Upper lobe of left lung (tissue), 6 donors: ENCODE data around the gene MYO1E. TPM values are rescaled to one million over a fixed set of nuclear protein-coding genes. Genes with fewer than 3 reads are reported as not detected.
A peak's percentile ranks its signal among the peaks of the same experiment; 100 is the strongest.

ENCODE experiments used
- ATAC-seq, 2 donors: fragments of 200-7000 bp; cut with Tn5 transposase; one replicate each; pipeline ENCODE4 v1.9.1; 2022; ENCODE audit warnings: mild to moderate bottlenecking in 2 of 2, moderate library complexity in 2 of 2; ENCODE audit not compliant: low FRiP score in 2 of 2
- DNase-seq, 2 donors: peaks; one replicate each; pipeline ENCODE4 v3.0.0-alpha.2; 2019 to 2020
- H3K27ac ChIP-seq, 4 donors: fragments of 200-600 bp; sonication (generic); one replicate each; pipeline ENCODE4 v1.5.1; 2016 to 2019
- H3K27me3 ChIP-seq, 4 donors: fragments of 200-600 bp; sonication (generic); one replicate each; pipeline ENCODE4 v1.5.1; 2017 to 2019
- H3K36me3 ChIP-seq, 4 donors: fragments of 200-600 bp; sonication (generic); one replicate each; pipeline ENCODE4 v1.5.1; 2016 to 2019
- H3K4me1 ChIP-seq, 4 donors: fragments of 200-600 bp; sonication (generic); one replicate each; pipeline ENCODE4 v1.5.1; 2018 to 2019
- H3K4me3 ChIP-seq, 4 donors: fragments of 200-600 bp; sonication (generic); one replicate each; pipeline ENCODE4 v1.5.1; 2017 to 2019; ENCODE audit warnings: mild to moderate bottlenecking in 2 of 4, moderate library complexity in 1 of 4
- H3K9me3 ChIP-seq, 4 donors: fragments of 200-600 bp; sonication (generic); one replicate each; pipeline ENCODE4 v1.5.1; 2018 to 2019
- EP300 ChIP-seq, 4 donors: sonication (generic); formaldehyde crosslinking; IDR thresholded peaks; one replicate each; pipeline ENCODE4 v1.5.1; 2017; ENCODE audit warnings: antibody characterized with exemption in 4 of 4, control low read depth in 2 of 4
- POLR2A ChIP-seq, 4 donors: fragments of 450-650 bp; IDR thresholded peaks; one replicate each; pipeline ENCODE4 v1.5.1; 2016 to 2017; ENCODE audit warnings: antibody characterized with exemption in 4 of 4, mild to moderate bottlenecking in 2 of 4
- POLR2AphosphoS5 ChIP-seq, 2 donors: sonication (generic); formaldehyde crosslinking; IDR thresholded peaks; one replicate each; pipeline ENCODE4 v1.5.1; 2017; ENCODE audit warnings: antibody characterized with exemption in 2 of 2
- WGBS, 2 donors: methylation state at CpG; one replicate each; pipeline ENCODE4 v1.1.5; 2017 to 2018; 5-methylcytosine and 5-hydroxymethylcytosine counted together
- total RNA-seq, 6 donors: library from RNA; depleted of rRNA in 4 of 6; stranded (reverse); fragments of >200 nt in 4 of 6; gene quantifications; one replicate each; pipeline versions ENCODE4 v1.1.0 to v1.2.1, GENCODE V29; 2016 to 2021
- TF ChIP-seq, protein P1 (sequence below), 6 experiments: fragments of 450-650 bp in 4 of 6; fragments of 200-600 bp in 2 of 6; sonication (generic) in 2 of 6; IDR thresholded peaks; one replicate each; pipeline ENCODE4 v1.5.1; 2016 to 2019; ENCODE audit warnings: antibody characterized with exemption in 6 of 6
- donor health status: DM: no; HTN: no; CAD: no; lungs with moderate emphysema.
- donor health status: DM: no; HTN: yes; CAD: no; lungs with severe emphysema.

Gene MYO1E
- total RNA-seq, 6 donors from 2014 or later: 39.7 to 161 (median 71.9) TPM

DNA sequence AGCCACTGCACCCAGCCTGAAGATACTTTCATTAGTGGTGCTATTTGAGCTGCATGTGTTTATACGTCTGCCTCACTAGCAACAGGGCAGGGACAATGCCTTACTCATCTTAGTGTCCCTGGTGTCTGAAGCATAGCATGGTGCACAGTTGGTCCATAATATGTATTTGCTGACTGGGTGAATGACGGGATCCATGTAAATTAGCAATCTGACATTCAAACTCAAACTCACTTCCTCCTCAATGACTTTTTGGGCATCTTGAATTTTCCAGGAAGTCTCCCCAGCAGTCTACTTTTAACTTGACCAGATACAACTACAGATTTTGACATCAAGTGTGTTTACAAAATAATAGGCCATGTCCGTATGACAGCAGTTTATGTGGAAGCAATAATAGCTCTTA, 169.0 kb downstream of the MYO1E start:
- H3K36me3 ChIP-seq: peaks cover 0 to 79% (median 29%) of the 10 kb centered on the region in 4 donors
- no peaks in the 10 kb centered on the region for H3K9me3 ChIP-seq
- 81 to 87% methylated on average over 3 of the region's 3 CpGs for WGBS, 2 donors
- H3K4me3 ChIP-seq: no peak overlapping the region
- H3K4me1 ChIP-seq: no peaks in the 10 kb centered on the region
- no peak overlapping the region for H3K27ac ChIP-seq
- ATAC-seq (no peak), DNase-seq (no peak)
- TF ChIP-seq POLR2A (IDR thresholded peaks at IDR 0.05) (no peak), EP300 (IDR thresholded peaks at IDR 0.05) (no peak), POLR2AphosphoS5 (IDR thresholded peaks at IDR 0.05) (no peak)
- TF ChIP-seq, protein P1, sequence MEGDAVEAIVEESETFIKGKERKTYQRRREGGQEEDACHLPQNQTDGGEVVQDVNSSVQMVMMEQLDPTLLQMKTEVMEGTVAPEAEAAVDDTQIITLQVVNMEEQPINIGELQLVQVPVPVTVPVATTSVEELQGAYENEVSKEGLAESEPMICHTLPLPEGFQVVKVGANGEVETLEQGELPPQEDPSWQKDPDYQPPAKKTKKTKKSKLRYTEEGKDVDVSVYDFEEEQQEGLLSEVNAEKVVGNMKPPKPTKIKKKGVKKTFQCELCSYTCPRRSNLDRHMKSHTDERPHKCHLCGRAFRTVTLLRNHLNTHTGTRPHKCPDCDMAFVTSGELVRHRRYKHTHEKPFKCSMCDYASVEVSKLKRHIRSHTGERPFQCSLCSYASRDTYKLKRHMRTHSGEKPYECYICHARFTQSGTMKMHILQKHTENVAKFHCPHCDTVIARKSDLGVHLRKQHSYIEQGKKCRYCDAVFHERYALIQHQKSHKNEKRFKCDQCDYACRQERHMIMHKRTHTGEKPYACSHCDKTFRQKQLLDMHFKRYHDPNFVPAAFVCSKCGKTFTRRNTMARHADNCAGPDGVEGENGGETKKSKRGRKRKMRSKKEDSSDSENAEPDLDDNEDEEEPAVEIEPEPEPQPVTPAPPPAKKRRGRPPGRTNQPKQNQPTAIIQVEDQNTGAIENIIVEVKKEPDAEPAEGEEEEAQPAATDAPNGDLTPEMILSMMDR (IDR thresholded peaks at IDR 0.05): no peak
- no peaks in the 10 kb centered on the region for H3K27me3 ChIP-seq

DNA sequence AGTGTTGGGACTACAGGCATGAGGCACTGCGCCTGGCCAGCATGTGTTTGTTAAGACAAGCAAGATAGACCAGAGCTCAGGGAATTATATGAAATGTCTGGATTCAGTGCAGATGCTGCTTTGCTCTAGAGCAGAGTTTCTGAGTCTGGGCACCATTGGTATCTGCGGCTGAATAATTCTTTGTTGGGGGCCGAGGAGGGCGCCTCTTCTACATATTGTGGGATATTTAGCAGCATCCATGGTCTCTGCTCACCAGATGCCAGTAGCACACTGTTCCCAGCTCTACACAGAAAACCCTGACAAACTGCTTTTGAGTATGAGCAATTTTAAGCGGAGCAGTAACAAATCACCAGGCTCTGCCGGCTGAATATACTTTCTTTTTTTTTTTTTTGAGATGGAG, 169.7 kb downstream of the MYO1E start:
- no peaks in the 10 kb centered on the region for H3K27me3 ChIP-seq
- WGBS, 2 donors: 96% methylated on average over 6 of the region's 6 CpGs
- no peaks in the 10 kb centered on the region for H3K4me1 ChIP-seq
- TF ChIP-seq EP300 (IDR thresholded peaks at IDR 0.05) (no peak), POLR2A (IDR thresholded peaks at IDR 0.05) (no peak), POLR2AphosphoS5 (IDR thresholded peaks at IDR 0.05) (no peak)
- TF ChIP-seq, protein P1 (IDR thresholded peaks at IDR 0.05): no peak
- H3K36me3 ChIP-seq: peaks cover 0 to 77% (median 29%) of the 10 kb centered on the region in 4 donors
- DNase-seq (no peak), ATAC-seq (no peak)
- H3K27ac ChIP-seq: no peak overlapping the region
- H3K4me3 ChIP-seq: no peak overlapping the region
- no peaks in the 10 kb centered on the region for H3K9me3 ChIP-seq

DNA sequence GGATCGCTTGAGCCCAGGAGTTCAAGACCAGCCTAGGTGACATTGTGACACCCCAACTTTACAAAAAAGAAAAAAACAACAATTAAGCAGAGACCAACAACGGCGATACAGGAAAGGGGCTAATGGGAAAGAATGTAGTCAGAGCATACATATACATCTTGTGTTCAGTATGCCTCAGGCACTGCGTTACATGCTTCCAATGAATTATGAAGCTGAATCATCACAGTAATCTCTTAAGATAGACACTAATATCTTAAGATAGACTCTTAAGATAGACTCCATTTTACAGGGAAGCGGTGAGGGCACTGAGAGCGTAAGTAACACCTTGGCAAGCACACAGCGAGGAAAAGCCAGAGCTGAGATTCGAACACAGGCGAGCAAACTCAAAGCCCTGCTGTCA, 172.1 kb downstream of the MYO1E start:
- no peak for DNase-seq
- WGBS, 2 donors: 96 to 98% methylated on average over 9 of the region's 9 CpGs
- Histone ChIP-seq H3K27me3 (no peaks in the 10 kb centered on the region), H3K4me3 (no peak overlapping the region), H3K27ac (no peak overlapping the region), H3K36me3 (peaks cover 0 to 63% (median 20%) of the 10 kb centered on the region in 4 donors), H3K9me3 (no peaks in the 10 kb centered on the region), H3K4me1 (no peaks in the 10 kb centered on the region)
- no peak for TF ChIP-seq POLR2A (IDR thresholded peaks at IDR 0.05)
- no peak for TF ChIP-seq EP300 (IDR thresholded peaks at IDR 0.05)
- TF ChIP-seq, protein P1 (IDR thresholded peaks at IDR 0.05): no peak
- no peak for TF ChIP-seq POLR2AphosphoS5 (IDR thresholded peaks at IDR 0.05)
- ATAC-seq: no peak

DNA sequence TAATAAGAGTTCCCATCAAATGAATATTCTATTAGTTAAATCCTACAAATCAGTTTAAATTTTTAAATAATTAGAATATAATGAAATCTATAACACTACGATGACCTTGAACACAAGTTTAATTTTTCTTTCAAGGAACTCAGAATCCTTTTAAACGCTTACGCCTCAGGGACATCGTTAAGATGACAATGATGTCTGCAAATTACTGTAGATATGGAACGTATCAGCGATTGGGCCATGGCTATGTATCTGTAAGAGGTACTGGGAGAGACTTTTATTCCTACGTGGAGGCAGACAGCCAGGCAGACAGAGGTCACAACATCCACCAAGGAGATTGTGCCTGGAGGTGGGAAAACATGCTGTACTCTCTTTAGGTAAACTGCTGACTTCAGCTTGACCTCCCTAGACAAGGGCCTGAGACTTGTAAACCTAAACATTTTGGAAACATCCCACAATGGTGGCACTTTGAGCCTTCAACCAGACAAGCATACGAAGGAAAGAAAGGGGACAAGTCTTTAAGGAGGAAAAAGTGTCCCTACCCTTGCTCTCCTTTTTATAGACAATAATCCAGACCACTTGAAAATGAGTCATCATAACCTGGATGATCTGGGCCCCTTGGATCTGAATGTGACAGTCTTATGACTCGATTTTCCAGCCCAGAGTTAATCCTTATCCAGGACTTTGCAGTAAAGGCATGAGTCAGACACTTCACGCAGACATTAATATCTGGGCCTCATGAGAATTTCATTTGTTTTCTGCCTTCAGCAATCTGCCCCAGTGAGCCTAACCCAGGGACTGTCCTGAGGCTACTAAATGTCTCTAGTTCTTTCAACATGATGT, 172.8 kb downstream of the MYO1E start:
- TF ChIP-seq EP300 (IDR thresholded peaks at IDR 0.05) (no peak), POLR2A (IDR thresholded peaks at IDR 0.05) (no peak), POLR2AphosphoS5 (IDR thresholded peaks at IDR 0.05) (no peak)
- WGBS, 2 donors: 85 to 92% methylated on average over 10 of the region's 10 CpGs

DNA sequence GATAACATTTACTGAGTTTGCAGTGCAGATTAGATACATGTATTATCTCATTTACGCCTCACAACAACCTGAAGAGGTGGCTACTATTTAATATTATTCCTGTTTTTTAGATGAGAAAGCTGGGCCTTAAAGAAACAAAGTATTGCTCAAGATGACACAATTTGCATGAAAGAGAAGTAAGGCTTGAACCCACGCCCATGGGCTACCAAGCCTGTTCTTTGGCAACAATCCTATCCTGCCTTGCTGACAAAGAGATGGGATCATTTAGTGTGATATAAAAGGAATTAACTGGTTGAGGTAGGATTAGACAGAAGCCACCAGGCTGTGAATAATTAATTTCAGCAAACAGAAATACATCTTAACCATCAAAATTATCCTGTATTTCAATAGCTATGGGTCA, 175.2 kb downstream of the MYO1E start:
- ATAC-seq (no peak), DNase-seq (no peak)
- H3K36me3 ChIP-seq: peaks cover 8 to 62% (median 20%) of the 10 kb centered on the region in 4 donors
- no peaks in the 10 kb centered on the region for H3K4me1 ChIP-seq
- H3K27ac ChIP-seq: no peak overlapping the region
- H3K27me3 ChIP-seq: no peaks in the 10 kb centered on the region
- no peaks in the 10 kb centered on the region for H3K9me3 ChIP-seq
- 87% methylated on average over 2 of the region's 2 CpGs for WGBS, 2 donors
- no peak for TF ChIP-seq POLR2AphosphoS5 (IDR thresholded peaks at IDR 0.05)
- no peak for TF ChIP-seq EP300 (IDR thresholded peaks at IDR 0.05)
- no peak for TF ChIP-seq POLR2A (IDR thresholded peaks at IDR 0.05)
- TF ChIP-seq, protein P1 (IDR thresholded peaks at IDR 0.05): no peak
- no peak overlapping the region for H3K4me3 ChIP-seq

More for the DNA sequence above, 172.8 kb downstream of the MYO1E start:
- DNase-seq (no peak), ATAC-seq (peak in 1 of 2 donors; percentile 74)
- Histone ChIP-seq H3K4me3 (no peak overlapping the region), H3K27me3 (no peaks in the 10 kb centered on the region), H3K4me1 (no peaks in the 10 kb centered on the region), H3K9me3 (no peaks in the 10 kb centered on the region), H3K36me3 (peaks cover 3 to 63% (median 22%) of the 10 kb centered on the region in 4 donors), H3K27ac (no peak overlapping the region)
